ENCODE results near the gene ZNF274. TPM values are rescaled to one million over a fixed set of nuclear protein-coding genes. Genes with fewer than 3 reads are reported as not detected.
"Not testable (repeated sequence)": the region's sequence is repeated elsewhere in the genome, so short reads cannot be mapped to it uniquely, and the experiment has no call there.

Gene ZNF274
- total RNA-seq, 1 donor from 2014 or later, result 26.1 TPM

DNA sequence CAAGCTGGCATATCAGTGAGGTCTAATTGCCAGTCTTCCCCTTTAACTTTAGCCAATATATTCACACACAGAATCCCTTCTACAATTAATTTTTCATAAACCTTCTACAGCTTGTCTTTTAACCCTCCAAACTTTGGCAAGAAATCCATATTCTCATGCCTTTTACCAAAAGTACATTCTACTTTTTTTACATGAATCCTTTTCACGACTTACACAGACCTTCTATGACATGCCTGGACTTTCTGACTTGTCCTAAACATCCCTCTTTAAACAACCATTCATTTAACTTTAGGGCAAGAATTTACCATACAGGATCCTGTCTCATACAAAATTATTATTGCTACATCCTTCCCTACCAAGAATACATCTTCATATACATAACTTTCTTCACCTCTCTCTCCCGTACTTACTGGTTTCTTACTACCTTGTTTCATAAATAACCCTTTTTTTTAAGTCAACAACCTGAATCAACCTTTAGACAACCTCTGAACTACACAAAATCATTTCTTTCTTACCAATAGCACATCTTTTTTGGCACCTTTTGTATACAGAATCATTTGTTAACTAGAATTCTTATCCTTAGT, 69.3 kb downstream of the ZNF274 start:
- Mint-ChIP-seq H3K27me3 (no peaks in the 10 kb centered on the region), H3K4me1 (ENCODE audit: low read depth) (no peaks in the 10 kb centered on the region), H3K4me3 (ENCODE audit: low read depth) (no peak overlapping the region), H3K9me3 (ENCODE audit: low read depth) (peaks cover 55% of the 10 kb centered on the region), H3K36me3 (ENCODE audit: insufficient read depth) (peaks cover 98% of the 10 kb centered on the region), H3K27ac (no peak overlapping the region)
- DNase-seq (ENCODE audit: low spot score, unreplicated experiment), result no peak
- TF ChIP-seq, protein P1, sequence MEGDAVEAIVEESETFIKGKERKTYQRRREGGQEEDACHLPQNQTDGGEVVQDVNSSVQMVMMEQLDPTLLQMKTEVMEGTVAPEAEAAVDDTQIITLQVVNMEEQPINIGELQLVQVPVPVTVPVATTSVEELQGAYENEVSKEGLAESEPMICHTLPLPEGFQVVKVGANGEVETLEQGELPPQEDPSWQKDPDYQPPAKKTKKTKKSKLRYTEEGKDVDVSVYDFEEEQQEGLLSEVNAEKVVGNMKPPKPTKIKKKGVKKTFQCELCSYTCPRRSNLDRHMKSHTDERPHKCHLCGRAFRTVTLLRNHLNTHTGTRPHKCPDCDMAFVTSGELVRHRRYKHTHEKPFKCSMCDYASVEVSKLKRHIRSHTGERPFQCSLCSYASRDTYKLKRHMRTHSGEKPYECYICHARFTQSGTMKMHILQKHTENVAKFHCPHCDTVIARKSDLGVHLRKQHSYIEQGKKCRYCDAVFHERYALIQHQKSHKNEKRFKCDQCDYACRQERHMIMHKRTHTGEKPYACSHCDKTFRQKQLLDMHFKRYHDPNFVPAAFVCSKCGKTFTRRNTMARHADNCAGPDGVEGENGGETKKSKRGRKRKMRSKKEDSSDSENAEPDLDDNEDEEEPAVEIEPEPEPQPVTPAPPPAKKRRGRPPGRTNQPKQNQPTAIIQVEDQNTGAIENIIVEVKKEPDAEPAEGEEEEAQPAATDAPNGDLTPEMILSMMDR (IDR thresholded peaks at IDR 0.05; ENCODE audit: unreplicated experiment), result no peak

DNA sequence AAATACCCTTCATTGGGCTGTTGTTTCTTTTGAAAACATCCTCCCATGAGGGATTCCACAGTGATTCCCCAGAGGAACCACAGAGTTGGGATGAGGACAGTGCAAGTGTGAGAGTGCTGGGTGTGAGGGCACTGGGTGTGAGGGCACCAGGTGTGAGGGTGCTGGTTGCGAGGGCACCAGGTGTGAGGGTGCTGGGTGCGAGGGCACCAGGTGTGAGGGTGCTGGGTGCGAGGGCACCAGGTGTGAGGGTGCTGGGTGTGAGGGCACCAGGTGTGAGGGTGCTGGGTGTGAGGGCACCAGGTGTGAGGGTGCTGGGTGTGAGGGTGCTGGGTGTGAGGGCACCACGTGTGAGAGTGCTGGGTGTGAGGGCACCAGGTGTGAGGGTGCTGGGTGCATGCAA, 75.4 kb downstream of the ZNF274 start:
- DNase-seq (ENCODE audit: low spot score, unreplicated experiment); H3K27me3 Mint-ChIP-seq; H3K4me1 Mint-ChIP-seq (ENCODE audit: low read depth): not testable (repeated sequence)
- H3K36me3 Mint-ChIP-seq (ENCODE audit: insufficient read depth), result peaks cover 96% of the 10 kb centered on the region
- peaks cover 74% of the 10 kb centered on the region for H3K9me3 Mint-ChIP-seq (ENCODE audit: low read depth)
- H3K27ac Mint-ChIP-seq, result peak overlapping the region; percentile 51
- peak overlapping the region; percentile 19 for H3K4me3 Mint-ChIP-seq (ENCODE audit: low read depth)

GRCh38 chr19:58261600-58261967, 78.7 kb downstream of the ZNF274 start:
- Mint-ChIP-seq H3K9me3 (ENCODE audit: low read depth) (peaks cover 56% of the 10 kb centered on the region), H3K36me3 (ENCODE audit: insufficient read depth) (peaks cover 88% of the 10 kb centered on the region), H3K4me3 (ENCODE audit: low read depth) (no peak overlapping the region), H3K27me3 (no peaks in the 10 kb centered on the region), H3K27ac (peak overlapping the region; percentile 93), H3K4me1 (ENCODE audit: low read depth) (no peaks in the 10 kb centered on the region)
- TF ChIP-seq, protein P1 (IDR thresholded peaks at IDR 0.05; ENCODE audit: unreplicated experiment), result no peak
- no peak for DNase-seq (ENCODE audit: low spot score, unreplicated experiment)

DNA sequence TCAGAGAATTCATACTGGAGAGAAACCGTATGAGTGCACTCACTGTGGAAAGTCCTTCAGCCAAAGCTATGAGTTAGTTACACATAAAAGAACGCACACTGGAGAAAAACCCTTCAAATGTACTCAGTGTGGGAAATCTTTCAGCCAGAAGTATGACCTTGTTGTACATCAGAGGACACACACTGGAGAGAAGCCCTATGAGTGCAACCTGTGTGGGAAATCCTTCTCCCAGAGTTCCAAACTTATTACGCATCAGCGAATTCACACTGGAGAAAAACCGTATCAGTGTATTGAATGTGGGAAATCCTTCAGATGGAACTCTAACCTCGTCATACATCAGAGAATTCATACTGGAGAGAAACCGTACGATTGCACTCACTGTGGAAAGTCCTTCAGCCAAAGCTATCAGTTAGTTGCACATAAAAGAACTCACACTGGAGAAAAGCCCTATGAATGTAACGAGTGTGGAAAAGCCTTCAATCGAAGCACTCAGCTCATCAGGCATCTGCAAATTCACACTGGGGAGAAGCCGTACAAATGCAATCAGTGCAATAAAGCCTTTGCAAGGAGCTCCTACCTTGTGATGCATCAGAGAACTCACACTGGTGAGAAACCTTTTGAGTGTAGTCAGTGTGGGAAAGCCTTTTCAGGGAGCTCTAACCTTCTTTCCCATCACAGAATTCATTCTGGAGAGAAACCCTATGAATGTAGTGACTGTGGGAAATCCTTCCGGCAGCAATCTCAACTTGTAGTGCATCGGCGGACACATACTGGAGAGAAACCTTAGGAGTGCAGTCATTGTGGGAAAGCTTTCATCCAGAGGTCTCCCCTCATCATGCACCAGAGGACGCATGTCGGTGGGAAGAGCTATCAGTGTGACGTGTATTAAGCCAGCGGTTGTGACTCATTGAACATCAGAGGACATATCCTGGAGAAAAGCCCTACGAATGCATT, 79.4 kb downstream of the ZNF274 start:
- TF ChIP-seq, protein P1 (IDR thresholded peaks at IDR 0.05; ENCODE audit: unreplicated experiment), result no peak
- Mint-ChIP-seq H3K4me3 (ENCODE audit: low read depth) (no peak overlapping the region), H3K4me1 (ENCODE audit: low read depth) (no peaks in the 10 kb centered on the region), H3K9me3 (ENCODE audit: low read depth) (peaks cover 55% of the 10 kb centered on the region), H3K36me3 (ENCODE audit: insufficient read depth) (peaks cover 87% of the 10 kb centered on the region), H3K27ac (peak overlapping the region; percentile 93), H3K27me3 (no peaks in the 10 kb centered on the region)
- no peak for DNase-seq (ENCODE audit: low spot score, unreplicated experiment)

- H3K4me1 Mint-ChIP-seq (ENCODE audit: low read depth), result no peaks in the 10 kb centered on the region
- TF ChIP-seq, protein P1 (IDR thresholded peaks at IDR 0.05; ENCODE audit: unreplicated experiment), result no peak
- H3K27me3 Mint-ChIP-seq, result no peaks in the 10 kb centered on the region
- peaks cover 83% of the 10 kb centered on the region for H3K36me3 Mint-ChIP-seq (ENCODE audit: insufficient read depth)
- DNase-seq (ENCODE audit: low spot score, unreplicated experiment), result no peak
- H3K27ac Mint-ChIP-seq, result peak overlapping the region; percentile 93
- H3K4me3 Mint-ChIP-seq (ENCODE audit: low read depth), result no peak overlapping the region
- H3K9me3 Mint-ChIP-seq (ENCODE audit: low read depth), result peaks cover 48% of the 10 kb centered on the region
Observed at GRCh38 chr19:58262922-58263296, 80.0 kb downstream of the ZNF274 start.

Other genes with a start within 250 kb of the ZNF274 start
- gene ZNF418, start 247.7 kb upstream of the ZNF274 start, total RNA-seq, result 20.5 and 21.9 TPM in 2 replicates
- gene ZNF256, start 235.4 kb upstream of the ZNF274 start, total RNA-seq, result 7.3 and 7.5 TPM in 2 replicates
- 1.6 and 1.8 TPM in 2 replicates for gene C19orf18, start 208.5 kb upstream of the ZNF274 start, total RNA-seq
- gene ZNF606, start 180.2 kb upstream of the ZNF274 start, total RNA-seq, result 48.6 and 49.0 TPM in 2 replicates
- gene ZSCAN1, start 149.0 kb upstream of the ZNF274 start, total RNA-seq, result 4.8 and 6.7 TPM in 2 replicates
- gene ZNF135, start 123.8 kb upstream of the ZNF274 start, total RNA-seq, result 17.3 and 17.9 TPM in 2 replicates
- 111 and 118 TPM in 2 replicates for gene ZSCAN18, start 84.8 kb upstream of the ZNF274 start, total RNA-seq
- gene ZNF329, start 32.3 kb upstream of the ZNF274 start, total RNA-seq, result 15.3 and 17.0 TPM in 2 replicates
- 61.0 and 70.5 TPM in 2 replicates for gene ZNF544, start 45.9 kb downstream of the ZNF274 start, total RNA-seq
- 18.1 and 18.2 TPM in 2 replicates for gene ZNF8, start 95.9 kb downstream of the ZNF274 start, total RNA-seq
- 41.3 and 46.2 TPM in 2 replicates for gene ERVK3-1, start 122.3 kb downstream of the ZNF274 start, total RNA-seq
- gene ZSCAN22, start 143.9 kb downstream of the ZNF274 start, total RNA-seq, result 4.6 TPM in 2 replicates
- 3.9 and 4.6 TPM in 2 replicates for gene A1BG, start 170.4 kb downstream of the ZNF274 start, total RNA-seq
- 11.7 and 13.4 TPM in 2 replicates for gene ZNF497, start 179.7 kb downstream of the ZNF274 start, total RNA-seq
- gene ZNF837, start 198.0 kb downstream of the ZNF274 start, total RNA-seq, result 5.4 and 6.1 TPM in 2 replicates
- 1,006 and 1,040 TPM in 2 replicates for gene RPS5, start 204.2 kb downstream of the ZNF274 start, total RNA-seq
- gene RNF225, start 212.6 kb downstream of the ZNF274 start, total RNA-seq, result 0.42 TPM in 1 of 2 replicates, not detected in the other
- 16.7 and 18.2 TPM in 2 replicates for gene ZNF584, start 225.6 kb downstream of the ZNF274 start, total RNA-seq